ENCODE data around the gene TANGO6.

Gene TANGO6

GRCh38 chr16:69088684-69089083 lies 245.4 kb downstream of the TANGO6 start:
- Histone ChIP-seq H3K27ac (ENCODE audit: insufficient read depth, low read depth, low read length, poor library complexity, severe bottlenecking) (no peak overlapping the region), H3K9me3 (ENCODE audit: control insufficient read depth, low read length) (no peaks in the 10 kb centered on the region), H3K27me3 (ENCODE audit: control insufficient read depth, insufficient read depth, low read length, poor library complexity, severe bottlenecking) (no peaks in the 10 kb centered on the region), H3K4me1 (ENCODE audit: control insufficient read depth, insufficient read depth, low read length) (peaks cover 7% of the 10 kb centered on the region), H3K36me3 (ENCODE audit: control insufficient read depth, insufficient read depth, low read length) (no peaks in the 10 kb centered on the region), H3K4me3 (ENCODE audit: insufficient read depth, low read depth, low read length) (no peak overlapping the region)
- WGBS, 2 experiments = 89 to 95% methylated on average over 4 of the region's 4 CpGs

GRCh38 chr16:69089091-69089910 lies 246.0 kb downstream of the TANGO6 start:
- peaks cover 7% of the 10 kb centered on the region for H3K4me1 ChIP-seq (ENCODE audit: control insufficient read depth, insufficient read depth, low read length)
- H3K27me3 ChIP-seq (ENCODE audit: control insufficient read depth, insufficient read depth, low read length, poor library complexity, severe bottlenecking) = no peaks in the 10 kb centered on the region
- no peak overlapping the region for H3K27ac ChIP-seq (ENCODE audit: insufficient read depth, low read depth, low read length, poor library complexity, severe bottlenecking)
- WGBS, 2 experiments = 64 to 68% methylated on average over 16 of the region's 16 CpGs
- H3K9me3 ChIP-seq (ENCODE audit: control insufficient read depth, low read length) = no peaks in the 10 kb centered on the region
- no peak overlapping the region for H3K4me3 ChIP-seq (ENCODE audit: insufficient read depth, low read depth, low read length)
- H3K36me3 ChIP-seq (ENCODE audit: control insufficient read depth, insufficient read depth, low read length) = no peaks in the 10 kb centered on the region

- Histone ChIP-seq H3K4me3 (ENCODE audit: insufficient read depth, low read depth, low read length) (no peak overlapping the region), H3K27ac (ENCODE audit: insufficient read depth, low read depth, low read length, poor library complexity, severe bottlenecking) (no peak overlapping the region), H3K36me3 (ENCODE audit: control insufficient read depth, insufficient read depth, low read length) (no peaks in the 10 kb centered on the region), H3K4me1 (ENCODE audit: control insufficient read depth, insufficient read depth, low read length) (peaks cover 7% of the 10 kb centered on the region), H3K9me3 (ENCODE audit: control insufficient read depth, low read length) (no peaks in the 10 kb centered on the region), H3K27me3 (ENCODE audit: control insufficient read depth, insufficient read depth, low read length, poor library complexity, severe bottlenecking) (no peaks in the 10 kb centered on the region)
- 79 to 81% methylated on average over 3 of the region's 3 CpGs for WGBS, 2 experiments
Measured at GRCh38 chr16:69093974-69094373, 250.6 kb downstream of the TANGO6 start.

DNA sequence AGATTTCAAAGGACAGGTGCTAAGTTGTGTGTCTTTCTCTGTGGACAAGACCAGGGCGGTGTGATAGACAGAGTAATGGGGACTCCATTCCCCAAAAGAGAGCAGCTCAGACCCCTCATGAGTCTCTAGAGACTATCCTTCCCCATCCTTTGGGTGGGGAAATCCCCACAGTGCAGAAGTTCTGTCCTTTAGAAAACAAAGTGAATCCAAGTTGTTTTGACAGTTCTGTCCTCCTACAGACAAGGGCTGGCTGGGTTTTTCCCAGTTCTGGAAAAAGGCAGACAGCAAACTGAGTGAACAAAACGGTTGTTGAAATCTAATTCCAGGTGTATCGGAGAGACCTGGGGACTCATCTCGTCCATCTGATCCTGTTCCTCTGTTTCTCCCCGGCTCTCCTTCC lies 251.2 kb downstream of the TANGO6 start:
- Histone ChIP-seq H3K9me3 (ENCODE audit: control insufficient read depth, low read length) (no peaks in the 10 kb centered on the region), H3K27ac (ENCODE audit: insufficient read depth, low read depth, low read length, poor library complexity, severe bottlenecking) (no peak overlapping the region), H3K4me1 (ENCODE audit: control insufficient read depth, insufficient read depth, low read length) (peaks cover 6% of the 10 kb centered on the region), H3K27me3 (ENCODE audit: control insufficient read depth, insufficient read depth, low read length, poor library complexity, severe bottlenecking) (no peaks in the 10 kb centered on the region), H3K4me3 (ENCODE audit: insufficient read depth, low read depth, low read length) (no peak overlapping the region), H3K36me3 (ENCODE audit: control insufficient read depth, insufficient read depth, low read length) (no peaks in the 10 kb centered on the region)
- 85 to 90% methylated on average over 5 of the region's 5 CpGs for WGBS, 2 experiments

DNA sequence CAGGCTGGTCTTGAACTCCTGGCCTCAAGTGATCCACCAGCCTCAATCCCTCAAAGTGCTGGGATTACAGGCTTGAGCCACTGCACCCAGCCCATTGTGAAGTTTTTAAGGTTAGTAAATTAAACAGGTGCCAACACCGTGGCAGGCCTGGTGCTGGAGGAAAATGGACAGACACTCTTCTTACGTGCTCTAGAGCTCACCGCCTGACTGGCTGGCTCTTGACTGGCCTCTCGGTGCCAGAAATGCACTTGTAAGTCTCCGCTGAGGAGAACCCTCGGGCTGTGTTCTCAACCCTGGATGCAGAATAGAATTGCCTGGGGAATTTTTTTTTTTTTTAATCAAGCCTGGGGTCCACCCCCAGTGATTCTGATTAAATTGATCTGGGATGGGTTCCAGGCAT lies 251.9 kb downstream of the TANGO6 start:
- Histone ChIP-seq H3K36me3 (ENCODE audit: control insufficient read depth, insufficient read depth, low read length) (no peaks in the 10 kb centered on the region), H3K9me3 (ENCODE audit: control insufficient read depth, low read length) (no peaks in the 10 kb centered on the region), H3K4me3 (ENCODE audit: insufficient read depth, low read depth, low read length) (no peak overlapping the region), H3K4me1 (ENCODE audit: control insufficient read depth, insufficient read depth, low read length) (peaks cover 2% of the 10 kb centered on the region), H3K27me3 (ENCODE audit: control insufficient read depth, insufficient read depth, low read length, poor library complexity, severe bottlenecking) (no peaks in the 10 kb centered on the region), H3K27ac (ENCODE audit: insufficient read depth, low read depth, low read length, poor library complexity, severe bottlenecking) (no peak overlapping the region)
- WGBS, 2 experiments = 94 to 96% methylated on average over 6 of the region's 6 CpGs

GRCh38 chr16:69100071-69100691 lies 256.9 kb downstream of the TANGO6 start:
- H3K36me3 ChIP-seq (ENCODE audit: control insufficient read depth, insufficient read depth, low read length) = no peaks in the 10 kb centered on the region
- peaks cover 11% of the 10 kb centered on the region for H3K4me1 ChIP-seq (ENCODE audit: control insufficient read depth, insufficient read depth, low read length)
- peaks cover 8% of the 10 kb centered on the region for H3K27me3 ChIP-seq (ENCODE audit: control insufficient read depth, insufficient read depth, low read length, poor library complexity, severe bottlenecking)
- H3K9me3 ChIP-seq (ENCODE audit: control insufficient read depth, low read length) = no peaks in the 10 kb centered on the region
- H3K4me3 ChIP-seq (ENCODE audit: insufficient read depth, low read depth, low read length) = no peak overlapping the region
- no peak overlapping the region for H3K27ac ChIP-seq (ENCODE audit: insufficient read depth, low read depth, low read length, poor library complexity, severe bottlenecking)
- 71 to 73% methylated on average over 11 of the region's 11 CpGs for WGBS, 2 experiments

DNA sequence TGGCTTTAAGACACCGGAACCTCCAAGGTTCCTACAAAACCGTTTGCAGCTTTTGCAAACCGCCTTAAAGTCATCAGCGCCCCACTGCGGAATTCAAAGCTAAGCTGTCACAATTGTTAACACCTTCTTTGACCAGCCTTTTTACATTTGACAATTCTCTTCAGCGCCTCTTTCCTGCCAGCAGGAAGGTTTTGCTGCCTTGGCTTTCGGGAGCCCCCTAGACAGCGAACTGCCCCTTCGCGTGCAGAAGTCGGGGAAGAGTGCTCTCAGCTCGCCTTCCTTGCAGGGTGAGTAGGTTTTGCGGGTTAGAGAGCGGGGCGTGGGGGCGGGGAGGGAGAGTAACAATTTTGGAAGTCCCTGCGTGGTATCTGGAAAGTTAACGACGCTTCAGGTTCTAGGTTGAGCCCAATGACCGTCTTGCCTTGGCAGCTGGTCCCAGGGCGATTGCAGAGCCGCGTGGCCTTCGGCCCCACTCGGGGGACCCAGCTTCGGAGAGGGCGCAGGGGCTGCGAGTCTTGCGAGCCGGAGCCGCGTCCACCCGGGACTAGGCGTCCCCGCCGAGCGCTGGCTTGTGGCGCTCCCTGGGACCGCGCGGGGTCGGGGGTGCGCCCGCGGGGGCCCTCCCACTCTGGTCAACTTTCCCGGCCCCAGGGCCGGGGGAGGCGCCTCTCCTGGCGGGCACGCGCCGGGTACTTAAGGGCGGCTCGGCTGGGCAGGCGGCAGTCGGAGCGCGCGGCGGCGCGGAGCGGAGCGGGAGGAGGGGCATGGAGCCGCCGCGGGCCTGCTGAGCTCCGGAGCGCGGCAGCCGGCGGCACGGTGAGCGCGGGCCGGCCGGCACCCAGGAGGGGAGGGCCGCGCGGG lies 262.4 kb downstream of the TANGO6 start, which contains the start of gene HAS3:
HAS3 (plus strand) TSS at position 153 of the 861 bp plus-strand sequence. CDS start 3,743 bp downstream, outside the sequence.
- peaks cover 3% of the 10 kb centered on the region for H3K36me3 ChIP-seq (ENCODE audit: control insufficient read depth, insufficient read depth, low read length)
- no peaks in the 10 kb centered on the region for H3K9me3 ChIP-seq (ENCODE audit: control insufficient read depth, low read length)
- peak within 1 kb of the TSS; percentile 53 for H3K4me3 ChIP-seq (ENCODE audit: insufficient read depth, low read depth, low read length)
- H3K27ac ChIP-seq (ENCODE audit: insufficient read depth, low read depth, low read length, poor library complexity, severe bottlenecking) = no peak within 1 kb of the TSS
- peaks cover 34% of the 10 kb centered on the region for H3K27me3 ChIP-seq (ENCODE audit: control insufficient read depth, insufficient read depth, low read length, poor library complexity, severe bottlenecking)
- H3K4me1 ChIP-seq (ENCODE audit: control insufficient read depth, insufficient read depth, low read length) = peaks cover 39% of the 10 kb centered on the region
- 0 to 1% methylated on average over 80 of the region's 80 CpGs for WGBS, 2 experiments

DNA sequence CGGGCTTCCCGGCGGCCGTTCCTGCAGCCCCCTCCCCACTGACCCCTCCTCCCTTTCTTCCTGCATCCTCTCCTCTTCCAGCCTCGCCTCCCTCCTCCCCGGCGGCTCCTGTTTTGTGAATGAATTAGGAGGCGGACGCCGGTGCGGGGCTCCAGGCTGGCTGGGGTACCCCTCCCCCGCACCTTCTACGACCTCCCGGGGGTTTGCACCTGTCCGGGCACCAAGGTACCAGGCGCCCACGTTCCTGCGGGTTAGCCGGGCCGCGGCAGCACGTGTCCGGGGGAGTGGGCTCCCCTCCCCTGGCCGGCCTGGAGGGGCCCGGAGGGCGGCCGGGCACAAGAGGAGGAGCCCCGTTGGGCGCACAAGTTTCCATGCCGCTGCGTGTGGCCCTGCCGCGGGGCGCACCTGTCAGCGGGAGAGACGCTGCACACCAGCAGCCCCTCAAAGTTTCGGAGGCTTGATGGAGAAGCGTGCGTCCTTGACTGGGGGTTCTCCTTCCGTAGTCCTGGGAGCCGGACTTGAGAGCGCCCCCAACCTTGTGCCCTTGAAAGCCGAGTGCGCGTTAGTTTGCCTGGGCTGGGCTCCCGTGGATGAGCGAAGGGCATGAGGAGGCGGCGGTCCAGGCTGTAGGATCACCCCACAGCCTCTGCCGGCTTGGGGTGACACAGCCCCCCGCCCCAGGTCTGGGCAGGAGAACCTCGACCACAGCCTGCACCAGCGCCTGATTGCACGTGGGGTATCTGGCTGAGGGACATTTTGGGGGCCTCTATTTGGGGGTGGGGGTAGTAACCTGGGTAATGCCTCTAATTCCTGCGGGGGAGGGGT lies 263.4 kb downstream of the TANGO6 start:
- Histone ChIP-seq H3K4me1 (ENCODE audit: control insufficient read depth, insufficient read depth, low read length) (peaks cover 39% of the 10 kb centered on the region), H3K4me3 (ENCODE audit: insufficient read depth, low read depth, low read length) (peak overlapping the region; percentile 53), H3K9me3 (ENCODE audit: control insufficient read depth, low read length) (no peaks in the 10 kb centered on the region), H3K27me3 (ENCODE audit: control insufficient read depth, insufficient read depth, low read length, poor library complexity, severe bottlenecking) (peaks cover 34% of the 10 kb centered on the region), H3K27ac (ENCODE audit: insufficient read depth, low read depth, low read length, poor library complexity, severe bottlenecking) (no peak overlapping the region), H3K36me3 (ENCODE audit: control insufficient read depth, insufficient read depth, low read length) (peaks cover 3% of the 10 kb centered on the region)
- WGBS, 2 experiments = 0% methylated on average over 55 of the region's 55 CpGs

DNA sequence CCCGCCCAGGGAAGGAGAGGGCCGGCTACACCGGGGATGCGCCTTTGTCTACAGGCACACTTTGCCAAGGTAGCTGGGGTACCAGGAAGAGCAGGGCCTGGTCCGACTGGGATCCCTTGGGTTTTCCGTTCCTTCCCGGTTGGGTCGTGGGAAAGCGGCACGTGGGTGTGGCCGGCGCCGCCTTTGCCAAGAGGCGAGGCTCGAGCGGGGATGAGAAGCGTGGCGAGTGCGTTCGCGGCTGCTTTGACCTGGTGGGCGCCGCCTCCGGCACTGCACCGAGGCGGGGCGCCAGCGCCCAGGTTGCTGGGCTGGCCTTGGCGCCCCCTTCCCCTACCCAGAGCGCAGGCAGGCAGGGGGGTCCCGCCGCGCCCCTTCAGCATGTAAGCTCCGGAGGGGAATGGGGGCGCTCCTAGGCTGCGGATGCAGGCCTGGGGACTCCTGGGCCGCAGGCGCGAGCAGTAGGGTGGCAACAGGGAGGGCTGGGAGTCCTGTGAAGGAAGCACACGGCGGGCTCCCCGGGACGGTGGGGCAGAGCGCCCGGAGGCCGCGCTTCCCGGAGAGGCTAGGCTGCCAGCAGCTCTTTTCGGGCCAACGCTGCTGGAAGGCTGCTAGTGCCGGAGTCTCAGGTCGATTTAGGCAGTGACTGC lies 264.1 kb downstream of the TANGO6 start:
- H3K9me3 ChIP-seq (ENCODE audit: control insufficient read depth, low read length) = no peaks in the 10 kb centered on the region
- WGBS, 2 experiments = 0 to 1% methylated on average over 52 of the region's 52 CpGs
- H3K4me1 ChIP-seq (ENCODE audit: control insufficient read depth, insufficient read depth, low read length) = peaks cover 39% of the 10 kb centered on the region
- no peak overlapping the region for H3K27ac ChIP-seq (ENCODE audit: insufficient read depth, low read depth, low read length, poor library complexity, severe bottlenecking)
- H3K36me3 ChIP-seq (ENCODE audit: control insufficient read depth, insufficient read depth, low read length) = peaks cover 3% of the 10 kb centered on the region
- H3K4me3 ChIP-seq (ENCODE audit: insufficient read depth, low read depth, low read length) = peak overlapping the region; percentile 53
- H3K27me3 ChIP-seq (ENCODE audit: control insufficient read depth, insufficient read depth, low read length, poor library complexity, severe bottlenecking) = peaks cover 32% of the 10 kb centered on the region
